ENCODE results near the gene ACOX2.

The ACOX2 gene

DNA sequence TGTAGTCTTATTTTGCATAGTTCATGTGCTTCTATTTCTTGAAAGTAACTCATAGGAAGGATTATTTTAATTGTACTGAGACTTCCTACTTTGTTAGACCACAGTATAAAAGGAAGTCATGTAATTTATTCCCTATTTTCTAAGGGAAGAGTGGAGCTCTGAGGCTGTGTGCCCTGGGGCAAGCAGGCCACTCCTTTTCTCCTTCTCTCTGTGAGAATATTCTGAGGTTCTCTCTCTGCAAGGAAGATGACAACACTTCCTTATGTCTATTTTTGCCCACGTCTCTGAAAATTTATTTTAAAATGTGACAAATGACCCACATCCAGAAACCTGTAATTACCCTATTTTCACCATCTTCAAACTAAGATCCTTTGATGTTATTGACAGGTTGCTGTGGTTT lies 34.1 kb downstream of the ACOX2 start:
- DNase-seq: no peak

GRCh38 chr3:58497097-58497496 lies 39.9 kb downstream of the ACOX2 start:
- DNase-seq: no peak

- DNase-seq: no peak
These were observed 40.7 kb downstream of the ACOX2 start for GRCh38 chr3:58496206-58496857.

DNA sequence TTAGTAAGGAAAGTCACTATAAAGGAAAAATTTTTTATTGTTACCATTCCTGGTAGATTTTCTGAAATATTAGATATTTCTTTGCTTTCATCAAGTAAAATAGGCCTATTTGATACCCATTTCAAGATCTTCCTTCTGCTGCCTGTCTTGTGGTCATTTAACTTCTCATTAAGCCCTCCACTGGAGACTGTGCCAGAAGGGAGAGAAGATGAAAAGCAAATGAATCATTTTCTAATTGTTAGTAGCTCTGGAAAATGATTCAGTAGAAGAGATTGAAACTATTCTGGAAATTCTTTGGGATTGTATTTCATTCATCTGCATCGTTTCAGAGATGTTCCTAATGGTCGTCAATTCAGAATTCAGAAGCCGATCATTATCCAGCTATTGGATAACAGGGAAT lies 41.9 kb downstream of the ACOX2 start:
- no peak for DNase-seq

GRCh38 chr3:58494107-58494506 lies 42.9 kb downstream of the ACOX2 start:
- DNase-seq: no peak

DNA sequence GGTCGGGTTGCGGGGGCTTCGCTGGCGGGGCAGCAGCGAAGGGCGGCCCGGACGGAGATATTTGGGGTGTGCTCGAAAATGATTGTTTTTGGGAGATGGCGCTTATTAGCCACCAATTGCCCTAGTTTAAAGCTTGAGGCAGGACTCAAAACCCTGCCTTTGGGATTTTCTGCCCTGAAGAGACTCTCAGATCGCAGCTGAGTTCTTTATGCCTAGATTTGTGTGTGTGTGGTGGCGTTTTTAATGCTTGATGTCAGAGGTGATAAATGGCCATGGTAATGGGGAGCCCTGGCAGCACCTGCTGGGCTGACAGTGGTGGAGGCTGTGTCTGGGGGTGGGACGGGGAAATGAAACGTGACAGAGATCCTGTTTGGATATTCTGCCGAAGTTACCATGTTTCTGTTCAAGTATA lies 44.5 kb downstream of the ACOX2 start:
- no peak for DNase-seq

GRCh38 chr3:58491506-58492402 lies 45.2 kb downstream of the ACOX2 start, which contains the start of gene KCTD6:
TSS of gene KCTD6 (plus strand) at chr3:58492096. CDS start at chr3:58498756, 6,660 bp downstream.
- peak; percentile 13 for DNase-seq

GRCh38 chr3:58490860-58491501 lies 46.0 kb downstream of the ACOX2 start:
- DNase-seq: no peak

- DNase-seq: no peak
These were observed 48.0 kb downstream of the ACOX2 start for GRCh38 chr3:58488967-58489366.

DNA sequence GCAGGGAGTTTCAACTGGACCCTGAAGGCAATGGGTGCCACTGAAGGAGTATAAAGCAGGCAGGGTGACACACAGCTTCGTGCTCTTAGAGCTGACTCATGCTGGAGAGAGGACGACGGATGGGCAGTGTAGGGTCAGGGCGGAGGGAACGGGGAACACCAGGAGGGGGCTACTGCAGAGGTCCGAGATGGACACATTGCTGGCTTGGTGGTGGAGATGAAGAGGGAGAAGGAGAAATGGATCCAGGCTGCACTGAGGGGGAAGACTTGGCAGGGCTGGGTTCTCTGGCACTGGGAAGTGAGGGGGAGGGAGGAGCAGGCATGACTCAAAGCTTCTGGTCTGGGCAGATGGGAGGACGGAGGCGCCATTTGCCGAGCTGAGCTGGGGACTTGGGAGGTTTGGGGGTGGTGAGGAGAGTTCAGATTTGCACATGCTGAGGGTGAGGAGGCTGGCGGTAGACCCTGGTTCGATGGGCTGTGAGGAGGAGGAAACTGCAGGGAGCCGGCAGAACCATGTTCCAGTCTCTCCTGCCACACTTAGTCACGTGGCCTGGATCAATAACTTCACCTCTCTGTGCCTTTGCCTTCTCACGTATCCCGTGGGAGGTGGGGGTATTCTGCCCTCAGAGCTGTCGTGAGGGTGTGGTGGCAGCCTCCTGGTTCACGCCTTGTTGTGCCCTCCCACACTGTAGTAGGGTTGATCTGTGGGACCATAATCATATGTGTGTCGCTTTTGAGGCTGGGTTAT lies 49.7 kb downstream of the ACOX2 start:
- DNase-seq: no peak

DNA sequence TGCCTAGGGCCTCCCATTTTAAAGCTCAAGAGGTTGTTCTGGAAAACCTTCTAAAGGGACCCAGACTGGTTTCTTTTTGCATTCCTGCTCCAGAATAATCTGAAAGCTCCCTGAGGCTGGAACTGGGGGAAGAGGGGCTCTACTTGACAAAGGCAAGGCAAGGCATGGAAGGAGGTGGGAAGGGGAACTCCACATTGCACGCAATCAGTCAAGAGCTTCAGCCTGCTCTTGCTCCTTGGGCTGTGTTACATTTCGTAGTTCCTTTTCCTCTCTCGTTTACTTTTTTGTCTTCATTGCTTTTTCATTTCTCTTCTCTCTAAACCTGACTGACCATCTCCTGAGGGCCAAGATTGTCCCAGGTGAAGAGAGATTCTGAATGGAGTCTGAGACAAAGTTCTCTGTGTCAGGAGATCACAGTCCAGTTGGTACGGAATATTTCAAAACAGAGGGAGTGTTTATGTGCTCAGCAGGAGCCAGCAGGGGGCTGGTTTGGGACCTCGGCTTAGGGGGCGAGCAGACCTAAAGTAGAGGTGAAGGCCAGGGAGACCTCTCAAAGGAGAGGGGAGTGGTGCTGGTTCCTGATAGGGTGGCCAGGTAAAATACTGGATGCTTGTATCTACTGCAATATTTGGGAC lies 51.1 kb downstream of the ACOX2 start:
- DNase-seq: no peak

DNA sequence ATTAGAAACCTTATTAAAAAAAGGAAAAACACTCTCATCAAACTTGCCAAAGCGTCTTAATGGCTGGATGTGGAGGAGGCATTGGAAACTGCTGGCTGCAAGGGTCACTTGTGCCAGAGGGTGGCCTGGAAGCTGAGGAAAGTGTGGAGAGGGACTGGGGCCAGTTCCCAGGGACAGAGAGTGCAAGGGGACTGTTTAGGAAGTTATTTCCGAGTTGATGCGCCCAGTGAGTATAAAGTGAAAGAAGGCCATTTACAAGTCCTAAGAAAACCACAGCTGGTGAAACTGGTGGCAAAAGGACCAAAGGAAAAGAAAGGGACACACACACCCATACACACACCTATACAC lies 52.3 kb downstream of the ACOX2 start:
- DNase-seq: no peak

DNA sequence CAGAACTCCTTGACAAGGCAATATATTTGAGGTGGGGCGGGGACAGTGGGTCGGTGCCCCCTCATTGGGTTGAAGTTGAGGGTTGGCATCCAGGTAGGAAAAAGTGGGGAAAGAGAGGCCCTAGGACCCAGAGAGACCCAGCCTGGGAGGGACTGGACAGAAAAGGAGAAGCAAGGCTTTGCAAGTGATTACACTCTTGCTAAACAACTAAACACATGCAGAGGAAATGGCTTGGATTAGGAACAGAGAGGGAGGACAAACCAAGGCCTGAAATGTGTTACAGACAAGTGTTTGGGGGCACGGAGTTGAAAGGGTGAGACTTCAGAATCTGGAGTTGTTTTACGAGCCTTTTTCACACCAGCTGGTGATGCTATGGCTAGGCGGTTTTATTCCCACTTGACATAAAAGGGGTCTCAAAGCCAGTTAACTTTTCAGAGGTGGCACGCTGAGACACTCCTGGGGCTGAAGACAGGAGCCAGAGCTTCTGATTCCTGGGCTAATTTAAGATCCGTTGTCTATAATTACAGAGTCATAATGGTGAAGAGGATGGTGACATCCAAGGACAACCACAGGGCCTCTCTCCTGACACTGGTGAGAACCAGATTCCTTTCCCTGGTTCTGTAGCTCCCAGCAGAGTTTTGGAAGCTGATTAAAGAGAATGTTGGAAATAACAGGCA lies 52.8 kb downstream of the ACOX2 start:
- no peak for DNase-seq

DNA sequence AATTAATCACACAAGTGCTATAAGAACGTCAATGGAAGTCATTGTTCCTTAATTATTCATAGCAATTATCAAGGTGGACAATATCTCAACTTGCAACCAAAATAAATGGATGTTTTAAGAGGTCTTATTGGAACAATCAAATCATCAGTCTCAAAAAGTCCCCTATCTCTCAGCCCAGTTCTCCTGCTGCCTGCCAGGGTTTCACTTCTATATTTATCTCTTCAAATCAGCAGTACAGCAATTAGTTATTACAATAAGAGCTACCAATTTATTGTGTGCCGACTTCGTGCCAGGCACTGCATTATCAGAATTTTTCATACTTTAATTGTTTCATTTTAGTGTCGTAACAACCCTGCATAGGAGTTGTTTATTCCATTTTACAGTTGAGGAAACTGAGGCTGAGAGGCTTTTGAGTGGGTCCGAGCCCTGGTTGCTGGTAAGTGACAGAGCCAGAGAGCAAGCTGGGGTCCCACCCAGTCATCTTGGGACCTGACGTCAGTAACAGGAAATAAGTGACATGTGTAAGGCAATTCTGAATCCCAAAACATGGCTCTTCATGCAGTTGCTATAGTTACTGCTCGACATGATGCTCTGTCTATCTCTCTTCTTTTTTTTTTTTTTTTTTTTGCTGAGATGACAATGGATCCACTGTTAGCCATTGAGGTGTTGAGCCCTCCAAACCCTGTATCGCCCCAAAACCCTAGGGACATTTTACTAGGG lies 53.9 kb downstream of the ACOX2 start:
- no peak for DNase-seq

DNA sequence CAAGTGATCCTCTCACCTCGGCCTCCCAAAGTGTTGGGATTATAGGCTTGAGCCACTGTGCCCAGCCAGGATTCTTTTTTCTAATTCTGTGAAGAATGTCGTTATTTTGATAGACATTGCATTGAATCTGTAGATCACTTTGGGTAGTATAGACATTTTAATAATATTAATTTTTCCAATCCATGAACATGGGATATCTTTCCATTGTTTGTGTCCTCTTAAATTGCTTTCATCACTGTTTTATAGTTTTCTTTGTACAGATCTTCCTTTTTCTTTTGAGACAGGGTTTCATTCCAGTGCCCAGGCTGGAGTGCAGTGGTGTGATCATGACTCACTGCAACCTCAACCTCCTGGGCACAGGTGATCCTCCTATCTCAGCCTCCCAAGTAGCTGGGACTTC lies 56.7 kb downstream of the ACOX2 start:
- no peak for DNase-seq

GRCh38 chr3:58478781-58479180 lies 58.2 kb downstream of the ACOX2 start:
- no peak for DNase-seq

DNA sequence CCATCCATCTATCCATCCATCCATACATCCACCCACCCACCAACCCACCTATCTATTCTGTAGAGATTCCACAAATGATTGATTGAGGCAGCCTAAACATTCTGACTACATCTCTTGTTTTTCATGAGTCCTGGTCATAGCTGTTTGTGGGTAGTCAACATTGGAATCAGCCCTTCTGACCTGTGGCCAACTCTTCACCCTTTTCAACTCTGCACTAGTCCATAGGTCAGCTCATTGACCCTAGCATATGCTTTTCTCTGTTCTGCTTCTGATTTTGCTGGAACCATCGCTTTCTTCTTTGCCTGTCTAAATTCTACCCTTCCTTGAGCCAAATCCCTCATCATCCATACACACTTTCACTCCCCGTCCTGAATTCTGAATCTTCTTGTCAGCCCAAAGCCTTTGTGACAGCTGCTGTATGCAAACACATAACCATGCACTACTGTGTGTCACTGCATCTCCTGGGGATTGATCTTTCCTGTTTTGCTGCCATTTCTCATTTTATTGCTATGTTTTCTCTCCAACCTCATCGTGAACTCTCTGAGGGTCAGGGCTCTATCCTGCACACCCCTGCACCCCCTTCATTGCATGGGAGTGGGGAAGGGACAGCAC lies 61.9 kb downstream of the ACOX2 start:
- no peak for DNase-seq

GRCh38 chr3:58474348-58474911 lies 62.6 kb downstream of the ACOX2 start:
- no peak for DNase-seq

GRCh38 chr3:58473275-58473674 lies 63.7 kb downstream of the ACOX2 start:
- DNase-seq: no peak

Data from cortex of kidney (tissue), 1 donor.